RWPE2 (cell line): ENCODE results near the gene SLC30A7.

Experiments
- ATAC-seq: fragments of 200-7000 bp; cut with Tn5 transposase; 3 replicates; pipeline ENCODE4 v1.9.1; 2021; ENCODE audit warnings: low read depth
- DNase-seq: peaks from one replicate; pipeline ENCODE4 v3.0.0-alpha.2; 2020; ENCODE audit warnings: low spot score
- H3K27ac ChIP-seq: fragments of 450-650 bp; 2 replicates; pipeline ENCODE4 v1.5.1; 2017; ENCODE audit warnings: mild to moderate bottlenecking; ENCODE audit not compliant: poor library complexity, severe bottlenecking
- H3K27me3 ChIP-seq: fragments of 250-450 bp; sonication (Bioruptor Pico); 2 replicates; pipeline ENCODE4 v1.5.1; 2021; ENCODE audit warnings: mild to moderate bottlenecking, moderate library complexity; ENCODE audit not compliant: insufficient read depth, poor library complexity, severe bottlenecking
- H3K36me3 ChIP-seq: fragments of 250-450 bp; sonication (Bioruptor Pico); 2 replicates; pipeline ENCODE4 v1.5.1; 2020; ENCODE audit warnings: low read depth, mild to moderate bottlenecking, moderate library complexity
- H3K4me1 ChIP-seq: fragments of 250-450 bp; sonication (Bioruptor Pico); 2 replicates; pipeline ENCODE4 v1.5.1; 2021; ENCODE audit warnings: mild to moderate bottlenecking, moderate library complexity; ENCODE audit not compliant: insufficient read depth, poor library complexity, severe bottlenecking
- H3K4me3 ChIP-seq: fragments of 250-450 bp; sonication (Bioruptor Pico); 2 replicates; pipeline ENCODE4 v1.5.1; 2021; ENCODE audit warnings: mild to moderate bottlenecking, moderate library complexity; ENCODE audit not compliant: severe bottlenecking
- H3K9me3 ChIP-seq: fragments of 250-450 bp; sonication (Bioruptor Pico); 2 replicates; pipeline ENCODE4 v1.5.1; 2021; ENCODE audit warnings: mild to moderate bottlenecking, moderate library complexity; ENCODE audit not compliant: severe bottlenecking
- TF ChIP-seq, protein P1 (sequence below): fragments of 450-650 bp; IDR thresholded peaks from one replicate; pipeline ENCODE4 v1.5.1; 2017; ENCODE audit warnings: mild to moderate bottlenecking, moderate library complexity; ENCODE audit not compliant: poor library complexity, severe bottlenecking

Gene SLC30A7

DNA sequence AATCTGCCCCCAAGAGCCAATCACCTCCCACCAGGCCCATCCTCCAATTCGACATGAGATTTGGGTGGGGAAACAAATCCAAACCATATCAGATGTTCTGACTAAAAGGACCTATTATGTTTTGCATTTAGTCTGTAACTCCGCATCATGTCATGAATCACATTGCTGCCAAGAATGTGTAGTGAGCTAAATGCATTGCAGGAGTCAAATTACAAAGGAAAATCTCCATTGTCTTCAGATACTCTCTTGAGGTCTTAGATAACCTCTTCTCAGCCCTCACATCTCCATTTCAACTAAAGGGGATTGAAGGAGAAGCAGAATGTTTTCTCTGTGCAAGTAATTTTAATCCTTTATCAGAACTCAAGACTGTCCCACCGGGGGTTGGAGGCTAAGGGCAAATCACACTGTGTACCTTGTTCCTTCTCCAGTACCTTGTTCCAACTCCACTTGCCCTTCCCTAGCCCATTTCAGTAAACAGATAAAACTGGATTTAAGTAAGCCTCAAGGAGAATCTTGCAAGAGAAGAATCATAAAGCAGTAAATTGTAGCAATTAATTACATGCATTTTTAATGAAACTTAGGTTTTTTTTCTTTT lies 35.4 kb upstream of the SLC30A7 start:
- DNase-seq (no peak), ATAC-seq (peak; percentile 54; the same call in 1 of the 3 replicates)
- H3K36me3 ChIP-seq = no peaks in the 10 kb centered on the region

DNA sequence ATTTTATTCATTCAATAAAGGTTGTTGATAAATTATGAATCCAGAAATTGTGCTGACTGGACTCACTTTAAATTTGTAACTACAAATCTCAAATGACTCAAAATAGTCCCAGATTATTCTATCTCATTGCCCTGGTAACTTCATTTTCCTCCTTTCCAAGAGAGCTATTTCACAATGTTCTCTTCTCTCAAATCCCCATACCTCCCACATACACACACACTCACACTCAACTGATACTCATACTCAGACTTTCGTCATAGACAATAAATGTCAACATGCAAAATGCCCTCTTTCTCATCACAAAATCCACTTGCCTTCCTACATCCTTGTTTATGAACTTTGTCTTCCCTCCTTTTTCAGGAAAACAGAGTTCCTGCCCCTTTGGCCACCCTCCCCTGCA lies 34.5 kb upstream of the SLC30A7 start:
- ATAC-seq (no peak), DNase-seq (no peak)
- Histone ChIP-seq H3K36me3 (no peaks in the 10 kb centered on the region), H3K27ac (no peak overlapping the region), H3K27me3 (no peaks in the 10 kb centered on the region), H3K4me3 (no peak overlapping the region), H3K9me3 (no peaks in the 10 kb centered on the region), H3K4me1 (no peaks in the 10 kb centered on the region)
- TF ChIP-seq, protein P1, sequence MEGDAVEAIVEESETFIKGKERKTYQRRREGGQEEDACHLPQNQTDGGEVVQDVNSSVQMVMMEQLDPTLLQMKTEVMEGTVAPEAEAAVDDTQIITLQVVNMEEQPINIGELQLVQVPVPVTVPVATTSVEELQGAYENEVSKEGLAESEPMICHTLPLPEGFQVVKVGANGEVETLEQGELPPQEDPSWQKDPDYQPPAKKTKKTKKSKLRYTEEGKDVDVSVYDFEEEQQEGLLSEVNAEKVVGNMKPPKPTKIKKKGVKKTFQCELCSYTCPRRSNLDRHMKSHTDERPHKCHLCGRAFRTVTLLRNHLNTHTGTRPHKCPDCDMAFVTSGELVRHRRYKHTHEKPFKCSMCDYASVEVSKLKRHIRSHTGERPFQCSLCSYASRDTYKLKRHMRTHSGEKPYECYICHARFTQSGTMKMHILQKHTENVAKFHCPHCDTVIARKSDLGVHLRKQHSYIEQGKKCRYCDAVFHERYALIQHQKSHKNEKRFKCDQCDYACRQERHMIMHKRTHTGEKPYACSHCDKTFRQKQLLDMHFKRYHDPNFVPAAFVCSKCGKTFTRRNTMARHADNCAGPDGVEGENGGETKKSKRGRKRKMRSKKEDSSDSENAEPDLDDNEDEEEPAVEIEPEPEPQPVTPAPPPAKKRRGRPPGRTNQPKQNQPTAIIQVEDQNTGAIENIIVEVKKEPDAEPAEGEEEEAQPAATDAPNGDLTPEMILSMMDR = no peak

More for the DNA sequence above, 35.4 kb upstream of the SLC30A7 start:
- Histone ChIP-seq H3K4me1 (no peaks in the 10 kb centered on the region), H3K9me3 (no peaks in the 10 kb centered on the region), H3K4me3 (no peak overlapping the region), H3K27me3 (no peaks in the 10 kb centered on the region), H3K27ac (no peak overlapping the region)
- TF ChIP-seq, protein P1 = no peak

DNA sequence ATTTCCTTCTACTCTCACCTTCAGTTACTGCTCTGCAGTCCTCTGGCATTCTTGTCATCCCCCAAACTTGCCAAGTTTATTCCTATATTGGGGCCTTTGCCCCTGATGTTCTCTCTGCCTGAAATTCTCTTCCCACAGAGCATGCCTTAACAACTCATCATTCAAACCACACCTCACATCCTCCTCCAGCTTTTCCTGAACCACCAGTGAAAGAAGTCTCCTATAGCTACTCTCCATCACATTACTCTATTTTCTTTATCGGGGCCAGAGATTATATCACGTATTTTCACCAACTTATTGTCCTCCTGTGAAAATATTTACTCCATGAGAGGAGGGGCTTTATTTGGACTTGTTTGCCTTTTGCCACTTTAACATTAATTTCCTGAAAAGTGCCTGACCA lies 33.3 kb upstream of the SLC30A7 start:
- Histone ChIP-seq H3K27me3 (no peaks in the 10 kb centered on the region), H3K4me3 (no peak overlapping the region), H3K4me1 (no peaks in the 10 kb centered on the region), H3K9me3 (no peaks in the 10 kb centered on the region), H3K36me3 (no peaks in the 10 kb centered on the region), H3K27ac (no peak overlapping the region)
- ATAC-seq = no peak
- TF ChIP-seq, protein P1 = no peak
- DNase-seq = no peak

DNA sequence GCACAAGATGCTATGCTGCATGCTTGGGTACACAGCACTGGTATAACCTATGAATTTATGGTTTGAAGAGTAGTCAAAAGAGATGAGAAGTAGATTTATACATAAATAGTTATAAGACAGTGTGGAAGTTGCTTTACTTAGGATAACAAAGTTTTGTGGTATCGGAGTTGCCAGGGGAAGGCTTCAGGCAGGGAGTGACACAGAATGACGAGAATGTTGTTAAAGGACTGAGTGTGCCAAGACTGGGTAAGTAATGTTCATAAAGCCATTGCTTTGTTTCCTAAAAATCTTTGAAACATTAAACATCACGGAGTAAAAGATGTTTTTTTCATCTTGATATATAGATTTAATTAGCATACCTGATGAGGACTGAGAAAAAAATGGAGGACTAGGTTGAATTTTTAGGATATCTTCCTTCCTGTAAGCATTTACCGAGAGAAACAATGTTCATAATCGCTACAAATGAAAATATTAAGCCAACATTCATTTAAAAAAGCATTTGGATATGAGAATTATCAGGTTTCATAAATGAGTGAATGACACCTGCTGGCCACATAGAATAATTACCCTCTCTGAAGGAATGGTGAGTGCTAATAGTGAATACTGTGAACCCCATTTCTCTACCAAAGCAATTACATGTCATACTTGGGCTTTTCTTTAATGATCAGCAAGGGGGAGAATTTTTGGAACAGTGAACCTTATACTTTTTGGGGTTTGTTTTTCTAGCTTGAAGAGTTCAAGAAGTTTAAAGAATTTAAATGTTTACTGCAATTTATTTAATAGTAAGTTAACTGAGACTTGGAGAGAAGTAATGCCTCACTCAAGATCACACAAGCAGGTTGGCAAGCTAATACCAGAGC lies 29.6 kb upstream of the SLC30A7 start:
- Histone ChIP-seq H3K27ac (no peak overlapping the region), H3K9me3 (no peaks in the 10 kb centered on the region)
- TF ChIP-seq, protein P1 = peak; percentile 81

DNA sequence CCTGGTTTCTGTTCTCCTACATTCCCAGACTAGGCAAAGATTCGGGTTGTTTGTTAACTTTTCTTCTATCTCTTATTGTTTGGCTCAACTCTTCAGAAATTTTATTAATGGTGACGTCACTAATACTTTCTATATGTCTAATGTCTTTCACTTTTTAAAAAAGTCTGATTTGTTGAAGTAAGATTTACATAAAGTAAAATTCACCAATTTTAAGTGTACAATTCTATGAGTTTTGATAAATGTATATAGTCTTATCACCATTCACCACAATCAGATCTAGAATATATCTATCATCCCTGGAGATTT lies 29.0 kb upstream of the SLC30A7 start:
- no peak for ATAC-seq
- TF ChIP-seq, protein P1 = no peak
- Histone ChIP-seq H3K36me3 (no peaks in the 10 kb centered on the region), H3K4me1 (no peaks in the 10 kb centered on the region), H3K27me3 (no peaks in the 10 kb centered on the region), H3K27ac (no peak overlapping the region), H3K9me3 (no peaks in the 10 kb centered on the region), H3K4me3 (no peak overlapping the region)
- no peak for DNase-seq

More for the DNA sequence above, 29.6 kb upstream of the SLC30A7 start:
- DNase-seq (no peak), ATAC-seq (peak; percentile 46; the same call in 1 of the 3 replicates)
- H3K36me3 ChIP-seq = no peaks in the 10 kb centered on the region
- no peak overlapping the region for H3K4me3 ChIP-seq
- H3K27me3 ChIP-seq = no peaks in the 10 kb centered on the region
- no peaks in the 10 kb centered on the region for H3K4me1 ChIP-seq
